Activated B cell treated with CpG ODN at 0.5 μM for 24 hours (primary cell): ENCODE measurements around the gene LSM2. TPM values are rescaled to one million over a fixed set of nuclear protein-coding genes. Genes with fewer than 3 reads are reported as not detected.

Experiments
- ATAC-seq: fragments of 200-7000 bp; cut with Tn5 transposase; one replicate; pipeline ENCODE4 v1.10.0; 2021; ENCODE audit warnings: low read depth, mild to moderate bottlenecking, moderate library complexity
- CTCF ChIA-PET: fragments of 350-600 bp; sonication (Branson Sonifier 250); formaldehyde crosslinking; loops from one replicate; lab custom pipeline; 2021; ENCODE audit warnings: antibody characterized with exemption; lab: Charles Lee
- POLR2A ChIA-PET: fragments of 350-600 bp; sonication (Branson Sonifier 250); formaldehyde crosslinking; loops from one replicate; lab custom pipeline; 2021; ENCODE audit warnings: antibody characterized with exemption; lab: Charles Lee
- DNase-seq: peaks from one replicate; pipeline ENCODE4 v3.0.0; 2022
- H3K27ac Mint-ChIP-seq: one replicate; pipeline ENCODE4 v1.8.0; 2020; ENCODE audit warnings: mixed read lengths
- H3K27me3 Mint-ChIP-seq: one replicate; pipeline ENCODE4 v1.8.0; 2021; ENCODE audit warnings: mixed read lengths
- H3K36me3 Mint-ChIP-seq: one replicate; pipeline ENCODE4 v1.8.0; 2021; ENCODE audit warnings: low read depth, mixed read lengths
- H3K4me1 Mint-ChIP-seq: one replicate; pipeline ENCODE4 v1.8.0; 2021; ENCODE audit warnings: mixed read lengths
- H3K4me3 Mint-ChIP-seq: one replicate; pipeline ENCODE4 v1.8.0; 2020; ENCODE audit warnings: mild to moderate bottlenecking, mixed read lengths
- H3K9me3 Mint-ChIP-seq: one replicate; pipeline ENCODE4 v1.8.0; 2020; ENCODE audit warnings: mixed read lengths
- intact Hi-C: fragments of 100-400 bp; cut with micrococcal nuclease; formaldehyde crosslinking; loops from one replicate; pipeline ENCODE4 v1.15.1; 2024
- total RNA-seq: library from RNA; stranded (reverse); gene quantifications from 2 replicates; pipeline ENCODE4 v1.2.3, GENCODE V29; 2022
- TF ChIP-seq, protein P1 (sequence below): fragments of 200-600 bp; IDR thresholded peaks from one replicate; pipeline ENCODE4 v1.8.0; 2022; ENCODE audit warnings: antibody characterized with exemption, mild to moderate bottlenecking

Gene LSM2
- total RNA-seq, 1 donor from 2014 or later, result 61.8 TPM

DNA sequence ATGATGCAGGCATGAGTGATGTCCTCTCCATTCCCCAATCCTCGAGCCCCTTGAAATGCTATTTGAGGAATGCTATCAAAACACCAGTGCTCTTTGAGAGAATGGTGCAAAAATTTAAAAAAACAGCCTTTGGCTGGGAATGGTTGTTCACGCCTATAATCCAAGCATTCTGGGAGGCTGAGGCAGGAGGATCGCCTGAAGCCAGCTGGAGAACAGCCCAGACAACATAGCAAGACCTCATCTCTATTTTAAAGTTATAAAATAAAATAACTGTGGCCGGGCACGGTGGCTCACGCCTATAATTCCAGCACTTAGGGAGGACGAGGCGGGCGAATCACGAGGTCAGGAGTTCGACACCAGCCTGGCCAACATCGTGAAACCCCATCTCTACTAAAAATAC lies 7.0 kb downstream of the LSM2 start:
- Mint-ChIP-seq H3K27ac (no peak overlapping the region), H3K27me3 (no peaks in the 10 kb centered on the region), H3K9me3 (no peaks in the 10 kb centered on the region), H3K4me3 (no peak overlapping the region), H3K36me3 (peaks cover 31% of the 10 kb centered on the region), H3K4me1 (peaks cover 33% of the 10 kb centered on the region)
- POLR2A ChIA-PET, result interaction anchor here (0.5 to 5.9 kb wide), 5 partner anchors 23 to 233 kb away, joined by 3 to 103 read pairs (median 4); partner anchors contain the start of genes CLIC1 and MSH5
- intact Hi-C loops, result no loop called here
- no peak for DNase-seq
- no peak for ATAC-seq
- CTCF ChIA-PET, result interaction anchor here (1.5 kb wide), 1 partner anchor 9 kb away, joined by 5 read pairs; no protein-coding TSS in a partner anchor
- TF ChIP-seq, protein P1, sequence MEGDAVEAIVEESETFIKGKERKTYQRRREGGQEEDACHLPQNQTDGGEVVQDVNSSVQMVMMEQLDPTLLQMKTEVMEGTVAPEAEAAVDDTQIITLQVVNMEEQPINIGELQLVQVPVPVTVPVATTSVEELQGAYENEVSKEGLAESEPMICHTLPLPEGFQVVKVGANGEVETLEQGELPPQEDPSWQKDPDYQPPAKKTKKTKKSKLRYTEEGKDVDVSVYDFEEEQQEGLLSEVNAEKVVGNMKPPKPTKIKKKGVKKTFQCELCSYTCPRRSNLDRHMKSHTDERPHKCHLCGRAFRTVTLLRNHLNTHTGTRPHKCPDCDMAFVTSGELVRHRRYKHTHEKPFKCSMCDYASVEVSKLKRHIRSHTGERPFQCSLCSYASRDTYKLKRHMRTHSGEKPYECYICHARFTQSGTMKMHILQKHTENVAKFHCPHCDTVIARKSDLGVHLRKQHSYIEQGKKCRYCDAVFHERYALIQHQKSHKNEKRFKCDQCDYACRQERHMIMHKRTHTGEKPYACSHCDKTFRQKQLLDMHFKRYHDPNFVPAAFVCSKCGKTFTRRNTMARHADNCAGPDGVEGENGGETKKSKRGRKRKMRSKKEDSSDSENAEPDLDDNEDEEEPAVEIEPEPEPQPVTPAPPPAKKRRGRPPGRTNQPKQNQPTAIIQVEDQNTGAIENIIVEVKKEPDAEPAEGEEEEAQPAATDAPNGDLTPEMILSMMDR, result no peak

DNA sequence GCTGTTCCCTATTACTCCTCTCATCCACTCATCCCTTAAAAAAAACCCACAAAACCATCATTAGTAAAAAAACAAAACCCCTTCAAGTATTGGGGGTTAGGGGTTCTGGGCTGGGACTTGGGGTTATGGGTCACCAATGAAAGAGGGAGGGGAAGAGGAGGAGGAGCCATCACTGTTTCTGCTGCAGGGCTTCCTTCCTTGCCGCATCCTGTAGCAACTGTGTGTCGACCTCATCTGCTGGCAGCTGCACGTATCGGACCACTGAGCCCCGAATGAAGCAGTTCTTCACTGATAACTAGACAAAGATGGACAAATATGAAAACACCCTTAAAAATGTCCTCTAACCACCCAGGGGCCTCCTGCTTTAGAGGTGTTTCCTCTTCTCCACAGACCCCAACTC lies 9.2 kb downstream of the LSM2 start:
- ATAC-seq (no peak), DNase-seq (no peak)
- no peaks in the 10 kb centered on the region for H3K27me3 Mint-ChIP-seq
- ChIA-PET POLR2A (interaction anchor here (0.6 to 5.9 kb wide), 6 partner anchors 8 to 133 kb away, joined by 3 to 103 read pairs (median 5); partner anchors contain the start of genes CLIC1, LSM2 and MSH5), CTCF (interaction anchor here (1.5 to 2.9 kb wide), 4 partner anchors 9 to 246 kb away, joined by 3 to 20 read pairs (median 6); partner anchors contain the start of genes CLIC1 and LSM2)
- H3K4me3 Mint-ChIP-seq, result peak overlapping the region; percentile 62
- peaks cover 51% of the 10 kb centered on the region for H3K4me1 Mint-ChIP-seq
- intact Hi-C loops, result loop anchor here (2.0 kb wide), 1 partner anchor 17 kb away; the partner anchor contains the start of genes HSPA1A and HSPA1L
- no peaks in the 10 kb centered on the region for H3K9me3 Mint-ChIP-seq
- H3K36me3 Mint-ChIP-seq, result peaks cover 32% of the 10 kb centered on the region
- TF ChIP-seq, protein P1, result no peak
- H3K27ac Mint-ChIP-seq, result peak overlapping the region; percentile 89

DNA sequence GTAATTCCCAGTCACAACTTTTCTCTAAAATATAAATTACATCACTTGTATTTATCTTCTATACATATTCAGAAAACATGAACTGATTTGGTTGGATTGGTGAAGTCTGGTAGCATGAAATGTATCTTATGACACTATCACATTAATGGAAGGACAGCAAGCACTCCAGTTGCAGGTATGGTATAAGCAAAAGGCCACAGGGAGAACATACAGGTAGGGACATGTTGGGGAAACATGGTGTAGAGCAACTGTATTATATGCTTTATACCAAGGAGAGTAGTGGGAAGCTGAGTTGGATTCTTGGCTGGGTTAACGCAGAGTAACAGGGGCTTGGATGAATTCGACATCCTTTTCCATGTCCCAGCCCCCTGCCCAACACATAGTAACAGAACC lies 9.8 kb downstream of the LSM2 start:
- intact Hi-C loops, result loop anchor here (2.0 kb wide), 1 partner anchor 18 kb away; the partner anchor contains the start of genes HSPA1A and HSPA1L
- no peaks in the 10 kb centered on the region for H3K9me3 Mint-ChIP-seq
- ChIA-PET POLR2A (interaction anchor here (0.6 to 5.9 kb wide), 11 partner anchors 9 to 411 kb away, joined by 3 to 103 read pairs (median 8); partner anchors contain the start of genes C6orf47, CLIC1, CSNK2B and GPANK1), CTCF (interaction anchor here (1.5 to 2.9 kb wide), 5 partner anchors 9 to 246 kb away, joined by 3 to 20 read pairs (median 6); partner anchors contain the start of genes CLIC1 and LSM2)
- ATAC-seq (no peak), DNase-seq (no peak)
- peak overlapping the region; percentile 64 for H3K4me3 Mint-ChIP-seq
- TF ChIP-seq, protein P1, result no peak
- H3K36me3 Mint-ChIP-seq, result peaks cover 34% of the 10 kb centered on the region
- no peaks in the 10 kb centered on the region for H3K27me3 Mint-ChIP-seq
- peaks cover 56% of the 10 kb centered on the region for H3K4me1 Mint-ChIP-seq
- peak overlapping the region; percentile 89 for H3K27ac Mint-ChIP-seq

DNA sequence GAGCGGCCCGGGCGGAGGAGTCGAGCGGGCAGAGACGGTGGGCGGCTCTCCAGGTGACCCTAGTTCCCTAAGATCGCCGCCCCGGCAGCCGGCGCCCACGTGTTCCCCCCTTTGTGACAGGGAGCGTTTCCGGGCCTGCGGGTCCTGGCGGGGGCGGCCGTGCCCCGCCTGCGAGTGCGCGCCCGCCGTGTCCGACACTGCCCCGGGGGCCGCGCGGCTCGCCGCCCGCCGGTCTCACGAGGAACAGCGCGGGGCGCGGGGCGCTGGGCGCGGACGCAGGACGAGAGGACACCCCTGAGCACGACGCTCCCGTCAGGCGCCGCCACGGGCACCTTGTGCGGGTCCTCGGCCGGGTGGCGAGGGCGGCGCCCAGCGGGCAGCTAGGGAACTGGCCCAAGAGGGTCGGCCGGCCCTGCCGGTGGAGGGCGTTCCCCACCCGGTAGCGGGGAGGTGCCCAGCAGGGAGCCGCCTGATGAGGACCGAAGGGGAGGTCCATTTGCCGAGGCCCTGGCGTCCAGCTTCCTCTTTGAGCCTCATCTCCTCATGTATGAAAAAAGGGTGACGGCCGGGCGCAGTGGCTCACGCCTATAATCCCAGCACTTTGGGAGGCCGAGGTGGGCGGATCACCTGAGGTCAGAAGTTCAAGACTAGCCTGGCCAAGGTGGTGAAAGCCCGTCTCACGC lies 11.0 kb downstream of the LSM2 start, which contains the start of gene VARS1:
Gene VARS1, minus strand, starts transcription at position 137 of the 683 bp plus-strand sequence. CDS start 535 bp downstream, outside the sequence.
- H3K27ac Mint-ChIP-seq, result peak within 1 kb of the TSS; percentile 98
- no peaks in the 10 kb centered on the region for H3K27me3 Mint-ChIP-seq
- peaks cover 36% of the 10 kb centered on the region for H3K36me3 Mint-ChIP-seq
- TF ChIP-seq, protein P1, result no peak
- DNase-seq (peak; percentile 89), ATAC-seq (peak; percentile 89)
- H3K4me3 Mint-ChIP-seq, result peak within 1 kb of the TSS; percentile 98
- ChIA-PET POLR2A (interaction anchor here (0.6 to 5.9 kb wide), 26 partner anchors 10 to 1049 kb away, joined by 3 to 103 read pairs (median 6); partner anchors contain the start of genes ABHD16A, BAG6, C6orf47 and CLIC1), CTCF (interaction anchor here (0.7 to 2.9 kb wide), 9 partner anchors 10 to 207 kb away, joined by 3 to 20 read pairs (median 5); partner anchors contain the start of genes CLIC1, DDAH2, HSPA1A and HSPA1L)
- no peaks in the 10 kb centered on the region for H3K9me3 Mint-ChIP-seq
- intact Hi-C loops, result loop anchor here (1.0 to 2.0 kb wide), 11 partner anchors 11 to 249 kb away; partner anchors contain the start of genes ABHD16A, ATP6V1G2, BAG6 and DDAH2
- H3K4me1 Mint-ChIP-seq, result peaks cover 65% of the 10 kb centered on the region
